Activated CD4-positive, alpha-beta T cell treated with anti-CD3 and anti-CD28 coated beads, Interleukin-2, Interleukin-6, amounts not matched to agents 100 ng/mL and 50 ng/mL, durations not matched to agents 16 hours and 8 hours (primary cell): ENCODE measurements around the gene USP10.
A peak's percentile ranks its signal among the peaks of the same experiment; 100 is the strongest.

Experiments
- DNase-seq: peaks from one replicate; pipeline ENCODE4 v3.0.0-alpha.2; 2020

The USP10 gene

GRCh38 chr16:84699712-84700445 lies at the start of gene USP10:
Gene USP10 (plus strand): TSS chr16:84700000. CDS start chr16:84700091, 91 bp downstream.
- peak; percentile 89 for DNase-seq

- no peak for DNase-seq
Measured at GRCh38 chr16:84650062-84650991, 49.5 kb upstream of the USP10 start.

DNA sequence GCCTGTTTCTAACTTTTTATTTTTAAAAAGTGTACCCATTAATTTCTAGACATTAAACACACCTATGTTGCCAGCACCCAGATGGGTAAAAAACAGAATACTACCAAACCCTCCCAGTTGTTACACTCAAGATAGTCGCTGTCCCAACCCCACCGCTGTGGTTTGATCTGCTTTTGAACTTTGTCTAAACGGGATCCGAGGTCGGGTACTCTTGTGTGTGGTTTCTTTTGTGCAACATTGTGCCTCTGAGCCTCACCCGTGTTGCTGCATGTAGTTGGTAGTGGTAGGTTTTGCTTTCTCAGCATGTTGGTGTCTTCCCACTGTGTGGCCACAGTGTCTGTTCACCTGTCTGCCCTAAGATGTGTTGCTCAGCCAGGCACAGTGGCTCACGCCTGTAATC lies 47.2 kb upstream of the USP10 start:
- peak; percentile 13 for DNase-seq

- DNase-seq = no peak
Measured at GRCh38 chr16:84654238-84654637, 45.6 kb upstream of the USP10 start.

- DNase-seq = no peak
Measured at GRCh38 chr16:84654998-84655397, 44.8 kb upstream of the USP10 start.

GRCh38 chr16:84656649-84657048 lies 43.2 kb upstream of the USP10 start:
- no peak for DNase-seq

DNA sequence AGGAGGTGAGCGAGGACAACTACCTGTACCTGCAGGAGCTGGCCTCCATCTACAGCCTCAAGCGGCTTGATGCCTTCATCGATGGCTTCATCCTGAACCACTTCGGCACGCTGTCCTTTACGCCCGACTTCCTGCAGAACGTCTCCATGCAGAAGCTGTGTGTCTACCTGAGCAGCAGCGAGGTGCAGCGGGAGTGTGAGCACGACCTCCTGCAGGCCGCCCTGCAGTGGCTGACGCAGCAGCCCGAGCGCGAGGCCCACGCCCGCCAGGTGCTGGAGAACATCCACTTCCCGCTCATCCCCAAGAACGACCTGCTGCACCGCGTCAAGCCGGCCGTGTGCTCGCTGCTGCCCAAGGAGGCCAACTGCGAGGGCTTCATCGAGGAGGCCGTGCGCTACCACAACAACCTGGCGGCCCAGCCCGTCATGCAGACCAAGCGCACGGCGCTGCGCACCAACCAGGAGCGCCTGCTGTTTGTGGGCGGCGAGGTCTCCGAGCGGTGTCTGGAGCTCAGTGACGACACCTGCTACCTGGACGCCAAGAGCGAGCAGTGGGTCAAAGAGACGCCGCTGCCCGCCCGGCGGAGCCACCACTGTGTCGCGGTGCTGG lies 42.5 kb upstream of the USP10 start:
- DNase-seq = no peak

- DNase-seq = no peak
Measured at GRCh38 chr16:84658690-84659089, 41.1 kb upstream of the USP10 start.

- no peak for DNase-seq
Measured at GRCh38 chr16:84659656-84660300, 40.0 kb upstream of the USP10 start.

GRCh38 chr16:84660973-84661372 lies 38.8 kb upstream of the USP10 start:
- no peak for DNase-seq

DNA sequence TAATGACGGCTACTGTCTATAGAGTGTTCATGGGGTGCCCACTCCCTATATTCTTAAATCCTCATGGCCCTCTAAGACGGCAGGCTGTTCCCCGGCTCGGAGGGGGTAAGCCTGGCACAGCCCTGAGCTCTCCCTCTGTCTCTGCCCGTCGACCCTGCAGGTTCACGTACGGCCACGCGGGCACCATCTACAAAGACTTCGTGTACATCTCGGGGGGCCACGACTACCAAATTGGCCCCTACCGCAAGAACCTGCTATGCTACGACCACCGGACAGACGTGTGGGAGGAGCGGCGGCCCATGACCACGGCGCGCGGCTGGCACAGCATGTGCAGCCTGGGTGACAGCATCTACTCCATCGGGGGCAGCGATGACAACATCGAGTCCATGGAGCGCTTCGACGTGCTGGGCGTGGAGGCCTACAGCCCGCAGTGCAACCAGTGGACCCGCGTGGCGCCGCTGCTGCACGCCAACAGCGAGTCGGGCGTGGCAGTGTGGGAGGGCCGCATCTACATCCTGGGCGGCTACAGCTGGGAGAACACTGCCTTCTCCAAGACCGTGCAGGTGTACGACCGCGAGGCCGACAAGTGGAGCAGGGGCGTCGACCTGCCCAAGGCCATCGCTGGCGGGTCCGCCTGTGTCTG lies 38.3 kb upstream of the USP10 start:
- no peak for DNase-seq

- DNase-seq = no peak
Measured at GRCh38 chr16:84662471-84662870, 37.3 kb upstream of the USP10 start.

DNA sequence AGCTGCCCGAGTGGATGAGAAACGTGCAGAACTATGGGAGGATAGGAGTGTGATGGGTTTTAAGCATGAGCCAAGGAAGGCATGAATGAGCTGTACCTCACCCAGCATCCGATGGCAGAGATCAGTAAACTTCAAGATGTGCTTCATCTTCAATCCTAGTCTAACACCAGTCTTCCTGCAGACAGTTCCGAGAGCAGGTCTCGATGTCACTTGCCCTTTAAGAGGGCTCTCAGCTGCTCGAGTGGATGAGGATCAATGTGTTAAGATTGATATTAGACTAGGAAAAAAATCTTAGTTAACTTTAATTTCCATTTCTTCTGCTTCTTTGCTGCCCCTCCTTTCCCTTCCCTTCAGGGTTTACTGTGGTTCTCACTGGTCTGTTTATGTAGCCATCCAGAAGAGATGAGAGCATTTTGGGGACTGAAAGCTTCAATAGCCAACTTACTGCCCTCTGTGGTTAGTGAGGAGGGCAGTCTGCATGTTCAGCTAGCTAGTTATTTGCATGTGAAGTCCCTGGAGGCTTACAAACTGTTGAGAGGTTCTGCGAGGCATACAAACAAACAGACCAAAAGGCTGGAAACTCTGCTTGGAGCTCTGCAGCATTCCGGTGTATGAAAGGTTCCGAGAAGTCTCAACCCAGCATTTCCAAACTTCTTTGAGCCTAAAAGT lies 36.2 kb upstream of the USP10 start:
- no peak for DNase-seq

GRCh38 chr16:84665359-84665758 lies 34.4 kb upstream of the USP10 start:
- no peak for DNase-seq

- no peak for DNase-seq
Measured at GRCh38 chr16:84665843-84666242, 34.0 kb upstream of the USP10 start.

- no peak for DNase-seq
Measured at GRCh38 chr16:84667600-84668309, 32.0 kb upstream of the USP10 start.

GRCh38 chr16:84670063-84670462 lies 29.7 kb upstream of the USP10 start:
- no peak for DNase-seq

DNA sequence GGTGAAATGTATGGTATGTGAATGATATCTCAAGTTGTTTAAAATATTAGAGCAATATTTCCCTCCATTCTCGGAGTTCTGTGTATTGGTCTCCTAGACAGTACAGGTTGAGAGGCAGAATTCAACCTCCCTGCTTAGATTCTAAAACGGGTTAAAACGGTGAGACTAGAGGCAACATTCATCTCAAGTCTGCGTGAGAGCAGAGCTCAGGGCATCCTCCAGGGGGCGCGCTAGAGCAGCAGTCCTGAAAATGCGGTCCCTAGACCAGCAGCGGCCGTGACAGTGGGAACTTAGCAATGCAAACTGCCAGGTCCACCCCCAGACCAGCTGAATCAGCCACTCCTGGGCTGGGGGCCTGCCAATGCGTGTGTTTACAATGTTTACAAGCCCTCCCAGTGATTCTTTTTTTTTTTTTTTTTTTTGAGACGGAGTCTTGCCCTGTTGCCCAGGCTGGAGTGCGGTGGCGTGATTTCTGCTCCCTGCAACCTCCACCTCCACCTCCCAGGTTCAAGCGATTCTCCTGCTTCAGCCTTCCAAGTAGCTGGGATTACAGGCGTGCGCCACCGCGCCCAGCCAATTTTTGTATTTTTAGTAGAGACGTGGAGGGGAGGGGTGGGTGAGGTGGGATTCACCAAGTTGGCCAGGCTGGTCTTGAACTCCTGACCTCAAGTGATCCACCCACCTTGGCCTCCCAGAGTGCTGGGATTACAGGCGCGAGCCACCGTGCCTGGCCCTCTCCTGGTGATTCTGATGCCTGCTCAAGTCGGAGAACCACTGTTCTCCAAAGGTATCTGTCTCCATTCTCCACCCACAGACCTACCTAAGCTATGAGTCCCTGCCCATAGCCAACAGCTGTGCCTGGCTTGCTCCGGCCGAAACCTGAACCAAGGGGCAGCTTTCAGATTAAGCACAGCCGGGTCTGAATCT lies 27.3 kb upstream of the USP10 start:
- DNase-seq = peak; percentile 85

GRCh38 chr16:84673203-84673535 lies 26.6 kb upstream of the USP10 start:
- no peak for DNase-seq

DNA sequence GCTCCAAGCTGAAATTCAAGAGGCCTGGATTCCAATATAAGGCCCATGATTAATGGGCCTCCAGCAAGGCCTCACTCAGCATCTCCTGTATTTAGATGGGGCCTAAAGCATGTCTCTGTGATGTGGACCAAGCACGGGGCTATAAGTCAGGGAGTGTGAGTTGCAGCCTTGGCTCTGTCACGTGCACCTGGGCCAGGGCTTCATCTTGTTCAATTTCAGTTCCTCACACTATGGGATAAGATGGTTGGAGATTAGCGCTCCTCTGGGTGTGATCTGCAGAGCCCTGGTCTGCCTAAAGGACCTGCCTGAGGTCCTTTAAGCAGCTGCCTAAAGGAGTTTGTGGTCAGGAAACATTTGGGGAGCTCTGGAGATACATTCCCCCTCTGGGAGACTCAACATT lies 26.2 kb upstream of the USP10 start:
- DNase-seq = no peak
